Ovary (tissue), 3 donors: ENCODE measurements around the gene PCGF2.

Source experiments
- CTCF ChIP-seq, 3 donors: fragments of 450-650 bp in 2 of 3; fragments of 200-600 bp in 1 of 3; IDR thresholded peaks; one replicate each; pipeline versions ENCODE4 v1.5.1 to v1.8.0; 2016 to 2022; ENCODE audit warnings: antibody characterized with exemption in 3 of 3, mild to moderate bottlenecking in 1 of 3
- POLR2A ChIP-seq: fragments of 450-650 bp; IDR thresholded peaks from one replicate; pipeline ENCODE4 v1.6.1; 2017; ENCODE audit warnings: antibody characterized with exemption, mild to moderate bottlenecking, moderate library complexity
- donor health status: DM: no; HTN: no; CAD: no.

GRCh38 chr17:38724337-38724988 is 23.7 kb downstream of the PCGF2 start:
- TF ChIP-seq CTCF (IDR thresholded peaks at IDR 0.05) = no peak
- no peak for TF ChIP-seq POLR2A
